Choroid plexus epithelial cell (primary cell): ENCODE data around the gene CCS.
A peak's percentile ranks its signal among the peaks of the same experiment; 100 is the strongest.

Experiments
- DNase-seq: peaks from one replicate; pipeline ENCODE4 v3.0.0-alpha.2; 2010; ENCODE audit warnings: low read depth
- H3K4me3 ChIP-seq: 2 replicates; pipeline ENCODE4 v1.5.1; 2011; ENCODE audit warnings: low read depth, mild to moderate bottlenecking, control low read depth, low read length, moderate library complexity
- CTCF ChIP-seq: conservative IDR thresholded peaks from 2 replicates; pipeline ENCODE4 v1.5.1; 2011; ENCODE audit warnings: low read depth, mild to moderate bottlenecking, control low read depth, inconsistent platforms, low read length, moderate library complexity

Gene CCS

DNA sequence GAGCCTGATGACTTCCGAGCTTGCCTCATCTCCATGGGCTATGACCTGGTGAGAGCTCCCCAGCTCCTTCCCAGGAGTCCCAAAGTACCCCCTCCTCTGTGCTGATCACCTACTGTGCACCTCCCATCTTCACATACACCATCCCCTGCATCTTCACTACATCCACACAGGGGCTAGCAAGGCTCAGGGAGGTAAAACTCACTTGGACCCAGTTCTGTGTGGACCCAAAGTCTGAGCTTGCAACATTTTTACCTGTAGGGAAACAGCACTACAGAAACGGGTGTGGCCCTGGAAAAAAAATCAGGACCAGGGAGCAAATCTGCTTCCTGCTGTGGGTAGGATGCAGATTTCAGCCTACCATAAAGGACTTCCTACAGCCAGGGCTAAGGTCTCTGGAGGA, 30.7 kb upstream of the CCS start:
- no peak for DNase-seq
- no peak for TF ChIP-seq CTCF
- no peak overlapping the region for H3K4me3 ChIP-seq

GRCh38 chr11:66562907-66563583, 29.9 kb upstream of the CCS start:
- no peak for DNase-seq
- no peak overlapping the region for H3K4me3 ChIP-seq
- TF ChIP-seq CTCF = no peak

- H3K4me3 ChIP-seq = no peak overlapping the region
- TF ChIP-seq CTCF = no peak
These were observed 29.2 kb upstream of the CCS start for GRCh38 chr11:66563832-66564231.

GRCh38 chr11:66564538-66564937, 28.4 kb upstream of the CCS start:
- TF ChIP-seq CTCF = no peak
- DNase-seq = no peak
- no peak overlapping the region for H3K4me3 ChIP-seq

More at GRCh38 chr11:66563832-66564231, 29.2 kb upstream of the CCS start:
- no peak for DNase-seq

- no peak overlapping the region for H3K4me3 ChIP-seq
- TF ChIP-seq CTCF = no peak
- no peak for DNase-seq
These were observed 28.0 kb upstream of the CCS start for GRCh38 chr11:66564984-66565383.

GRCh38 chr11:66566221-66566620, 26.8 kb upstream of the CCS start:
- H3K4me3 ChIP-seq = no peak overlapping the region
- DNase-seq = no peak
- no peak for TF ChIP-seq CTCF

DNA sequence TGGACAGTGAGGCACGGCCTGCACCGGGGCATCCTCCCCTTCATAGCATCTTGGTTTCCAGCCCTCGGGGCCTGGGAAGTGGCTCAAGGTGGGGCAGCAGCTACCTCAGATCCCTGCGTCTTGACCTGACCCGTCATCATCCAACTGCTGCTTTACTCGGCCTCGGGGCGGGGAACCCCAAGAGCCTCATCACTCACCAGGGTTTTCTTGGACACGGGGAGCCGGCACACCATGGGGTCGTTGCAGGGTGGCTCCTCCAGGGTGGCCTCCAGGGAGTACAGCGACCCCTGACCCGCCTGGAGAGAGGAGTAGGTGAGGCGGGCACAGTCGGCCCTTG, 25.2 kb upstream of the CCS start:
- TF ChIP-seq CTCF = no peak

More for the DNA sequence above, 25.2 kb upstream of the CCS start:
- peak overlapping the region; percentile 58 for H3K4me3 ChIP-seq
- no peak for DNase-seq
